ENCODE data around the gene NECAB2. TPM values are rescaled to one million over a fixed set of nuclear protein-coding genes. Genes with fewer than 3 reads are reported as not detected.

NECAB2 gene
- total RNA-seq, 1 donor from 2014 or later: 6.5 TPM

DNA sequence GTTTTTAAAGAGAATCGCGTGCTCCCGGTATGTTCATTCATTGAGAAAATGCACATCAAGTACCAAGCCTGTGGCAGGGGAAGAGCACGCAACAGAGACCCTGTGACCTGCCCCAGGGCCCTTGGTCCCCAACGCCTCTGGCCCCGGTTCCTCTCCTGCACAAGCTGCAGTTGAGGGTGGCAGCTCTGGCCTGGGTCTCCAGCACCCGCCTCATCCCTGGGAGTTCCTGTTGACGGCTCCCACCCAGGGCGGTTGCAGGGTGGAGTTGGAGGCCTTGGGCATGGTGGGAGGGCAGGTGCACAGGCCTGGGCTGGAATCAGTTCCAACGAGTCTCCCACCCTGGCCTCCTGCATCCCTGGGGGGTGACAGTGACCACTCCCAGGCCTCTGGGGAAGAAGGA, 5.0 kb downstream of the NECAB2 start:
- no peaks in the 10 kb centered on the region for H3K36me3 Mint-ChIP-seq
- DNase-seq (ENCODE audit: extremely low spot score, unreplicated experiment): no peak
- TF ChIP-seq, protein P1, sequence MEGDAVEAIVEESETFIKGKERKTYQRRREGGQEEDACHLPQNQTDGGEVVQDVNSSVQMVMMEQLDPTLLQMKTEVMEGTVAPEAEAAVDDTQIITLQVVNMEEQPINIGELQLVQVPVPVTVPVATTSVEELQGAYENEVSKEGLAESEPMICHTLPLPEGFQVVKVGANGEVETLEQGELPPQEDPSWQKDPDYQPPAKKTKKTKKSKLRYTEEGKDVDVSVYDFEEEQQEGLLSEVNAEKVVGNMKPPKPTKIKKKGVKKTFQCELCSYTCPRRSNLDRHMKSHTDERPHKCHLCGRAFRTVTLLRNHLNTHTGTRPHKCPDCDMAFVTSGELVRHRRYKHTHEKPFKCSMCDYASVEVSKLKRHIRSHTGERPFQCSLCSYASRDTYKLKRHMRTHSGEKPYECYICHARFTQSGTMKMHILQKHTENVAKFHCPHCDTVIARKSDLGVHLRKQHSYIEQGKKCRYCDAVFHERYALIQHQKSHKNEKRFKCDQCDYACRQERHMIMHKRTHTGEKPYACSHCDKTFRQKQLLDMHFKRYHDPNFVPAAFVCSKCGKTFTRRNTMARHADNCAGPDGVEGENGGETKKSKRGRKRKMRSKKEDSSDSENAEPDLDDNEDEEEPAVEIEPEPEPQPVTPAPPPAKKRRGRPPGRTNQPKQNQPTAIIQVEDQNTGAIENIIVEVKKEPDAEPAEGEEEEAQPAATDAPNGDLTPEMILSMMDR (conservative IDR thresholded peaks at IDR 0.05): no peak
- no peak overlapping the region for H3K27ac Mint-ChIP-seq
- H3K4me3 Mint-ChIP-seq: no peak overlapping the region
- H3K27me3 Mint-ChIP-seq: peaks cover 8% of the 10 kb centered on the region
- peaks cover 4% of the 10 kb centered on the region for H3K9me3 Mint-ChIP-seq
- H3K4me1 Mint-ChIP-seq (ENCODE audit: unreplicated experiment): no peaks in the 10 kb centered on the region

DNA sequence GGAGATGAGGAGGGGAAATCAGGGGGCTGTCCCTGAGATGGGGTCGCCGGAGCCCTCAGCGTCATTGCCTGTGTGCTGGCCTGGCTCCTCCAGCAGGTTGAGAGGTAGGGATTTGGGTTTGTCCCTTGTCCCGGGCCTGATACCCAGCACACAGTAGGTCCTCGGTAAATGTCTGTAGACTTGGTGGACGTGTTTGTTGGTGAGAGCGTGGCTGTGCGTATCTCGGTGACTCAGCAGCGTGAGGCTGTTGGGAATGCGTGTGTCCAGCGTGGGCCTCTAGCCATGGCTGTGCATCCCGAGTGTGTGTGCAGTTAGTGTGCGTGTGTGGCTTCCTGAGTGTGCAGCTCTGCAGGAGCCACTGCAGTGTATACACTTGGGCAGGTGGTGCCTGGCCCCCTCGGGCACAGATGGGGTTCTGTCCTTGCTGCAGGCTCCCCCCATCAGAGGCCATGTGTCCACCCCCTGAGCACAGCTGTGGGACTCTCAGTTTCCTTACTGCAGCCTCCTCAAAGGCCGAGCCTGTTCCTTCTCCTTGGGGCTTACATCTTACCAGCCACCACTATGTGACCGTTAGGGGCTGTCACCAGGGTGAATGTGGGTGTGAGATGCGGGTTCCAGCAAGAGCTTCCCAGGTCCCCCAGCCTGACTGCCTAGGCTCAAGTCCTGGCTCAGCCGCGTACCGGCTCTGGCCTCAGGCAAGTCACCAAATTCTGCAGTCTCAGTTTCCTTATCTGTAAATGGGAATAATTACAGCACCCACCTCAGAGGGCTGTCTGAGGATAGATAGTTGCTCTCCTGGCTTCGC, 5.7 kb downstream of the NECAB2 start:
- Mint-ChIP-seq H3K27ac (no peak overlapping the region), H3K27me3 (peaks cover 8% of the 10 kb centered on the region), H3K36me3 (peaks cover 1% of the 10 kb centered on the region), H3K4me3 (no peak overlapping the region), H3K9me3 (peaks cover 6% of the 10 kb centered on the region), H3K4me1 (ENCODE audit: unreplicated experiment) (no peaks in the 10 kb centered on the region)
- TF ChIP-seq, protein P1 (conservative IDR thresholded peaks at IDR 0.05): no peak
- DNase-seq (ENCODE audit: extremely low spot score, unreplicated experiment): no peak

DNA sequence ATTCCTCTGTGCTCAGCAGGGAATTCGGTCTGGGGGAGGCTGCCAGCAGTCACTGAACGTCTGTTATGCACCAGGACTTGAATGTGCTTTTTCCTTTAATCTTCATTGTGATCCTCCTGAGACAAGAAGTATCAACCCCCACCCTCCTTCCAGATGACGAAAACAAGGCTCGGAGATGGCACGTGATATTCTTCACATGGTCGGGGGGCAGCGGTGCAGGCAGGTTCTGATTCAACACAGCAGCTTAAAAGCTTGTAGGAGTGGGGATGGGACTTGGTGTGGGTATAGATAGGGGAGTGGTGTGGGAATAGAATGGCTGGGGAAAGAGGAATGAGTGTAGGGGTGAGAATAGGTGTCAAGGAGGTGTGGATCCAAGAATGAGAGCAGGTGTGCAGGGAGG, 6.4 kb downstream of the NECAB2 start:
- TF ChIP-seq, protein P1 (conservative IDR thresholded peaks at IDR 0.05): no peak
- Mint-ChIP-seq H3K9me3 (peaks cover 10% of the 10 kb centered on the region), H3K36me3 (peaks cover 5% of the 10 kb centered on the region), H3K4me1 (ENCODE audit: unreplicated experiment) (no peaks in the 10 kb centered on the region), H3K4me3 (no peak overlapping the region), H3K27ac (no peak overlapping the region), H3K27me3 (peaks cover 8% of the 10 kb centered on the region)
- DNase-seq (ENCODE audit: extremely low spot score, unreplicated experiment): no peak

DNA sequence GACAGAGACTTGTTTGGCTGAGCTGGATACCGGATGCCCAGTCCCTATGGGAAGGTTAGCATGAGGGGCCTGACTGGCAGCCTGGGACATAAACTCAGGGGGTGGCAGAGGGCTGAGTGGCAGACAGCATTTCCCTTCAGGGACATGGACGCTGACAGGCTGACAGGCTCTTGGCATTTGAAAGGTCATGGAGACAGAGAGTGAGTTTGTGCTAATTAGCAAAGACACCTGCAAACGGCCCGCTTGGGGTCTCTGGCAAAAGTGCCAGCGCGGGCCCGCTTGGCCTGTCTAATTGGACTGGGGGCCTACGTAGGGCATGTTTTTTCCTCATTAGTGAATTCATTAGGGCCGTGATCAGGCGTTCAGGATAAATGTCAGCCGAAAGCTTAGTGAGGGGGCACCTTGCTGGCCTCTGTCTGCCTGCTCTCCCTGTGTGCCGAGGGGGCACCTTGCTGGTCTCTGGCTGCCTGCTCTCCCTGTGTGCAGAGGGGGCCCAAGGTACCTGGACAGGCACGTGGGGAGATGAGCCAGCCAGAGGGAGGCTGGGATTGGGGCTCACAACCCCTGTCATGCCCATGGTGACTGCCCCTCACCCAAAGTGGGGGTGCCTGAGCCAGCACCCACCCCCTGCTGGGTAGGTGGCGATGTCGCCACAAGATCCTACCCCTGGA, 7.7 kb downstream of the NECAB2 start:
- DNase-seq (ENCODE audit: extremely low spot score, unreplicated experiment): no peak
- Mint-ChIP-seq H3K4me1 (ENCODE audit: unreplicated experiment) (no peaks in the 10 kb centered on the region), H3K9me3 (peaks cover 10% of the 10 kb centered on the region), H3K4me3 (no peak overlapping the region), H3K27ac (no peak overlapping the region), H3K27me3 (peaks cover 3% of the 10 kb centered on the region), H3K36me3 (peaks cover 5% of the 10 kb centered on the region)
- TF ChIP-seq, protein P1 (conservative IDR thresholded peaks at IDR 0.05): no peak

DNA sequence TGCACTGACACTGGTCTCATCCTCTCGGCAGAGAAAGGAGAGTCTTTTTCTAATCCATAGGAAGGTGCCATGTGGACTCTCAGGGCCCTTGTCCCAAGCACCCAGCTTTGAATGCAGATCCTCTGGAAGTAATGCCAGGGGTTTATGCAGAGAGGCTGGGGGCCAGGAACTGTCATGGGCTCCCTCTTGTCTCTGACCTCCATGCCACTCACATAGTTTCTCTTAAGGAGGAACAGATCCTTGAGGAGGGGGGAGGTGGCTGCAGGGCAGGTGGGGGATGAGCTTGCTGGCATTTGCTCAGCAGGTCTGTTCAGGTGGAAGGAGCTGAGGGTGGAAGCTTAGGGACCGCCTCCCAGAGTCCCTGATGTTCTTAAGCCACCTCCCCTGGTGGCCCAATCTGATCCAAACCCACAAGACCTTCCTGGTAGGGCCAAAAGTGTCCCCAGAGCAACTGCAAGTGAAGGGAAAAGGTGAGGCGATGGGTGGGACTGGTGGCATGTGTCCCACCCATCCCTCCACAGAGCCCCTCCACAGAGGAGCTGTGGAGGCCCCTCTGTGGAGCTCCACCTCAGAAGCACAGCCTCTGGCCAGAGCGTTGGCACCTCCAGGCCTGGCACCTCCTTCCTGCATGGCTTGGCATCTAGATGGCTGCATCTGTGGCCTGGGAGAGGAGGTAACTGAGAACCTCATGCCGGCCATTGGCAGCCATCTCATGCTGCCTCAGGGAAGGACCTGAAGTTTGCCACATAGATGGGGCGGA, 9.2 kb downstream of the NECAB2 start:
- Mint-ChIP-seq H3K4me3 (no peak overlapping the region), H3K27ac (no peak overlapping the region), H3K27me3 (peaks cover 3% of the 10 kb centered on the region), H3K4me1 (ENCODE audit: unreplicated experiment) (no peaks in the 10 kb centered on the region), H3K9me3 (peaks cover 10% of the 10 kb centered on the region), H3K36me3 (peaks cover 5% of the 10 kb centered on the region)
- TF ChIP-seq, protein P1 (conservative IDR thresholded peaks at IDR 0.05): no peak
- no peak for DNase-seq (ENCODE audit: extremely low spot score, unreplicated experiment)

All from type B pancreatic cell (in vitro differentiated cells).